T-helper 17 cell (primary cell): Measurements from ENCODE around the gene ZDHHC15. TPM values are rescaled to one million over a fixed set of nuclear protein-coding genes. Genes with fewer than 3 reads are reported as not detected.
"Not testable (repeated sequence)": the region's sequence is repeated elsewhere in the genome, so short reads cannot be mapped to it uniquely, and the experiment has no call there.

Experiments used
- ATAC-seq: fragments of 150-1000 bp; cut with Tn5 transposase; 2 replicates; pipeline ENCODE4 v1.10.0; 2021; ENCODE audit warnings: mild to moderate bottlenecking, moderate library complexity
- DNase-seq, 3 donors: peaks; one replicate each; pipeline versions ENCODE4 v3.0.0 to v3.0.0-alpha.2; 2020 to 2021
- H3K9me3 ChIP-seq: one replicate; pipeline ENCODE4 v1.7.0; 2013; ENCODE audit warnings: low read length, mild to moderate bottlenecking; ENCODE audit not compliant: control insufficient read depth, poor library complexity, severe bottlenecking
- H3K27ac Mint-ChIP-seq: one replicate; pipeline ENCODE4 v1.8.0; 2022; ENCODE audit warnings: mild to moderate bottlenecking, moderate library complexity, mixed read lengths
- H3K27me3 Mint-ChIP-seq: one replicate; pipeline ENCODE4 v1.8.0; 2022; ENCODE audit warnings: mixed read lengths
- H3K36me3 Mint-ChIP-seq: one replicate; pipeline ENCODE4 v1.8.0; 2022; ENCODE audit warnings: low read depth, mixed read lengths
- H3K4me1 Mint-ChIP-seq: one replicate; pipeline ENCODE4 v1.8.0; 2022; ENCODE audit warnings: mild to moderate bottlenecking, mixed read lengths
- H3K4me3 Mint-ChIP-seq: one replicate; pipeline ENCODE4 v1.8.0; 2022; ENCODE audit warnings: mild to moderate bottlenecking, moderate library complexity, mixed read lengths
- total RNA-seq, 4 donors: library from RNA in 2 of 4; stranded (reverse) in 2 of 4; gene quantifications; one replicate each; pipeline ENCODE4 v1.2.3 and lab custom pipeline; 2022 to 2026

The ZDHHC15 gene
- total RNA-seq (under 1 TPM in 1 of 2 donors, not detected in 1; 0.10 TPM), total RNA-seq (lab: John Stamatoyannopoulos, UW) (0.12 to 0.38 reads per million in 2 donors)

GRCh38 chrX:75522565-75523431, at the start of gene ZDHHC15:
ZDHHC15 (minus strand) TSS chrX:75523037; CDS start chrX:75523024, 13 bp downstream.
- peak within 1 kb of the TSS; percentile 81 for H3K27ac Mint-ChIP-seq
- peak; percentile 9 to 22 (median 10) for DNase-seq
- H3K9me3 ChIP-seq: no peaks in the 10 kb centered on the region
- H3K27me3 Mint-ChIP-seq: no peaks in the 10 kb centered on the region
- H3K4me1 Mint-ChIP-seq: peaks cover 21% of the 10 kb centered on the region
- ATAC-seq: peak; percentile 92
- H3K4me3 Mint-ChIP-seq: peak within 1 kb of the TSS; percentile 90
- no peaks in the 10 kb centered on the region for H3K36me3 Mint-ChIP-seq

DNA sequence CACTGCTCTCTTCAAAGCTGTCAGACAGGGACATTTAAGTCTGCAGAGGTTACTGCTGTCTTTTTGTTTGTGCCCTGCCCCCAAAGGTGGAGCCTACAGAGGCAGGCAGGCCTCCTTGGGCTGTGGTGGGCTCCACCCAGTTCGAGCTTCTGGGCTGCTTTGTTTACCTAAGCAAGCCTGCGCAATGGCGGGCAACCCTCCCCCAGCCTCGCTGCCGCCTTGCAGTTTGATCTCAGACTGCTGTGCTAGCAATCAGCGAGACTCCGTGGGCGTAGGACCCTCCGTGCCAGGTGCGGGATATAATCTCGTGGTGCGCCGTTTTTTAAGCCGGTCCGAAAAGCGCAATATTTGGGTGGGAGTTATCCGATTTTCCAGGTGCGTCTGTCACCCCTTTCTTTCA, 37.7 kb upstream of the ZDHHC15 start:
- not testable (repeated sequence) for H3K27ac Mint-ChIP-seq, H3K4me1 Mint-ChIP-seq, H3K36me3 Mint-ChIP-seq, H3K9me3 ChIP-seq, DNase-seq, H3K4me3 Mint-ChIP-seq, H3K27me3 Mint-ChIP-seq, ATAC-seq

DNA sequence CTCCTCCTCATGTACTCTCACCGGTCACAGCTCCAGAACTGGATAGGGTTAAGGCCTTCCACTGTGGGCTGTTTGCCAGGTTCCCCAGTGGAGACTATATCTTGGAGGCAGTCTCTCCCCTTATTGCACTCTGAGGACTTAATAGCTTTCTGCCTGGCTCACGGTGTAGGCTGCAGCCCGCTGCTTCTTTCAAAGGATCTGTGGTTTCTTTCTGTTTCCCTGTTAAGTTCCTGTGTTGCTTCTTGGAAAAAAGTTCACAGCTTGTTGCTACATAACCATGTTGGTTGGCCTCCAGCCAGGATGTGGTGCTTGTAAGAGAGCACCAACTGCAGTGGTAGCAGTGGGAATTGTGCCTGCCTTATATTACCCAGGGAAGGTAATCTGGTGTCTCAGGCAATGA, 24.9 kb upstream of the ZDHHC15 start:
- Mint-ChIP-seq H3K27ac (no peak overlapping the region), H3K27me3 (no peaks in the 10 kb centered on the region), H3K4me3 (no peak overlapping the region), H3K36me3 (no peaks in the 10 kb centered on the region), H3K4me1 (no peaks in the 10 kb centered on the region)
- H3K9me3 ChIP-seq: no peaks in the 10 kb centered on the region
- no peak for DNase-seq
- ATAC-seq: no peak

DNA sequence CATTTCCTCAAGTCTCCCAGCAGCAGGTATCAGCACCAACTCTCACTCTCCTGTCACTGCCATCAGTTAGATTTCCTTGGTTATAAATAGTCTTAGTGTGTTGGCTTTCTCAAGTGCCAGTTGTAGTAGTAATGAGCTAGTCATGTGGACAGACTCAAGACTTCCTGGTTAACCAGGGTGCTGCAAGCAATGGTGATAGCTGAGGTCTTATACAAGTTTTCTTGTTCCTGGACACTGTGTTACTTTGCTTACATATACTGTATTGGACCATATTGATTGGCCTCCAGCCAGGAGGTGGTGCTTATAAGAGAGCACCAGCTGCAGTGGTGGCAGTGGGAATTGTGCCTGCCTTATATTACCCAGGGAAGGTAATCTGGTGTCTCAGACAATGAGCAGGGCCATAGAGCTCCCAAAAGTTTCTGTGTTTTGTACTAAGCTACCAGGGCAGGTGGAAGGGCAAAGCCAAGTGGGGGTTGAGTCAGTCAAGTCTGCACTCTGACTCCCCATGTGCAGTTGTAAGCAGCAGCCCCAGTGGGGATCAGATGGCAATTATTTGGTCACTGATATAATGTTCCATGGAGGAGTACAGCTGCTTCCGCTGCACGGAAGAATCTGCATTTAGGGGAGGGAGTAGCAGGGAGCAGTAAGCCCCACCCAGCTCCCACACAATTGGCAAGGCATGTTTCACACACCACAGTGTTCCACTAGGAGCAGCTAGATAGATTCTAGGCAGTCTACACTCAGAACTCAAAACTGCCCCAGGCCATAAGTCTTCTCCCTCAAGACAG, 24.1 kb upstream of the ZDHHC15 start:
- Mint-ChIP-seq H3K36me3 (no peaks in the 10 kb centered on the region), H3K4me1 (no peaks in the 10 kb centered on the region), H3K27ac (no peak overlapping the region), H3K4me3 (no peak overlapping the region), H3K27me3 (no peaks in the 10 kb centered on the region)
- ATAC-seq: no peak
- DNase-seq: no peak
- no peaks in the 10 kb centered on the region for H3K9me3 ChIP-seq

- ATAC-seq: no peak
- DNase-seq: no peak
- H3K9me3 ChIP-seq: no peaks in the 10 kb centered on the region
- Mint-ChIP-seq H3K36me3 (no peaks in the 10 kb centered on the region), H3K4me1 (no peaks in the 10 kb centered on the region), H3K27ac (no peak overlapping the region), H3K27me3 (no peaks in the 10 kb centered on the region), H3K4me3 (no peak overlapping the region)
These were observed 21.9 kb upstream of the ZDHHC15 start for GRCh38 chrX:75544786-75545185.

GRCh38 chrX:75483933-75484332, 38.9 kb downstream of the ZDHHC15 start:
- Mint-ChIP-seq H3K4me1 (no peaks in the 10 kb centered on the region), H3K4me3 (no peak overlapping the region), H3K27me3 (no peaks in the 10 kb centered on the region), H3K36me3 (no peaks in the 10 kb centered on the region), H3K27ac (no peak overlapping the region)
- DNase-seq: no peak
- no peak for ATAC-seq
- H3K9me3 ChIP-seq: no peaks in the 10 kb centered on the region

DNA sequence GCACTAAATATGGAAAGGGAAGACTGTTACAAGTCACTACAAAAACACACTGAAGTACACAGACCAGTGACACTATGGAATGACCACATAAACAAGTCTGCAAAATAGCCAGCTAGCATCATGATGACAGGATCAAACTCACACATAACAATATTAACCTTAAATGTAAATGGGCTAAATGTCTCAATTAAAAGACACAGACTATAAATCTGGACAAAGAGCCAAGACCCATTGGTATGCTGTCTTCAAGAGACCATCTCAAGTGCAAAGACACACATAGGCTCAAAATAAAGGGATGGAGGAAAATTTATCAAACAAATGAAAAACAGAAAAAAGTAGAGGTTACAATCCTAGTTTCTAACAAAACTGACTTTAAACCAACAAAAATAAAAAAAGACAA, 61.1 kb downstream of the ZDHHC15 start:
- H3K4me3 Mint-ChIP-seq, H3K27ac Mint-ChIP-seq, H3K27me3 Mint-ChIP-seq, H3K9me3 ChIP-seq, DNase-seq, H3K36me3 Mint-ChIP-seq, ATAC-seq, H3K4me1 Mint-ChIP-seq: not testable (repeated sequence)

GRCh38 chrX:75421688-75422230, 101.1 kb downstream of the ZDHHC15 start:
- no peaks in the 10 kb centered on the region for H3K9me3 ChIP-seq
- no peaks in the 10 kb centered on the region for H3K4me1 Mint-ChIP-seq
- no peak overlapping the region for H3K27ac Mint-ChIP-seq
- no peaks in the 10 kb centered on the region for H3K36me3 Mint-ChIP-seq
- DNase-seq: no peak
- H3K27me3 Mint-ChIP-seq: no peaks in the 10 kb centered on the region
- no peak overlapping the region for H3K4me3 Mint-ChIP-seq
- no peak for ATAC-seq

- not testable (repeated sequence) for H3K4me1 Mint-ChIP-seq, ATAC-seq, DNase-seq, H3K27ac Mint-ChIP-seq, H3K36me3 Mint-ChIP-seq, H3K27me3 Mint-ChIP-seq, H3K9me3 ChIP-seq, H3K4me3 Mint-ChIP-seq
These were observed 115.7 kb downstream of the ZDHHC15 start for GRCh38 chrX:75407153-75407552.

- H3K36me3 Mint-ChIP-seq: no peaks in the 10 kb centered on the region
- DNase-seq: no peak
- H3K4me3 Mint-ChIP-seq: no peak overlapping the region
- no peak overlapping the region for H3K27ac Mint-ChIP-seq
- peaks cover 3% of the 10 kb centered on the region for H3K9me3 ChIP-seq
- ATAC-seq: no peak
- no peaks in the 10 kb centered on the region for H3K4me1 Mint-ChIP-seq
- H3K27me3 Mint-ChIP-seq: no peaks in the 10 kb centered on the region
These were observed 132.4 kb downstream of the ZDHHC15 start for GRCh38 chrX:75390470-75390869.

- Mint-ChIP-seq H3K4me1 (no peaks in the 10 kb centered on the region), H3K27me3 (no peaks in the 10 kb centered on the region)
- ATAC-seq: no peak
These were observed 153.1 kb downstream of the ZDHHC15 start for GRCh38 chrX:75369721-75370120.

DNA sequence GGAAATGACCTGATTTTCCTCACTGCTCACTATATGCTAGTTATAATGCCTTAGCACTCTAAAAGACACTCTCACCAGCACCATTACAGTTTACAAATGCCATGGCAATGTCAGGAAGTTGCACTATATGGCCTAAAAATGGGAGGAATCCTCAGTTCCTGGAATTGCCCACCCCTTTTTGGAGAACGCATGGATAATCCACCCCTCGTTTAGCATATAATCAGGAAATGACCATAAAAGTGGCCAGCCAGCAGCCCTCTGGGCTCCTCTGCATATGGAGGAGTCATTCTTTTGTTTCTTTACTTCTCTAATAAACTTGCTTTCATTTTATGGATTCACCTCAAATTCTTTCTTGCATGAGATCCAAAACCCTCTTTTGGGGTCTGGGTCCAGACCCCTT, 156.0 kb downstream of the ZDHHC15 start:
- H3K27me3 Mint-ChIP-seq: no peaks in the 10 kb centered on the region
- no peak for ATAC-seq
- H3K4me3 Mint-ChIP-seq: no peak overlapping the region
- DNase-seq: no peak
- H3K9me3 ChIP-seq: no peaks in the 10 kb centered on the region
- H3K27ac Mint-ChIP-seq: no peak overlapping the region
- H3K36me3 Mint-ChIP-seq: no peaks in the 10 kb centered on the region
- no peaks in the 10 kb centered on the region for H3K4me1 Mint-ChIP-seq

More at GRCh38 chrX:75369721-75370120, 153.1 kb downstream of the ZDHHC15 start:
- Mint-ChIP-seq H3K4me3 (no peak overlapping the region), H3K27ac (no peak overlapping the region), H3K36me3 (no peaks in the 10 kb centered on the region)
- H3K9me3 ChIP-seq: no peaks in the 10 kb centered on the region
- no peak for DNase-seq

DNA sequence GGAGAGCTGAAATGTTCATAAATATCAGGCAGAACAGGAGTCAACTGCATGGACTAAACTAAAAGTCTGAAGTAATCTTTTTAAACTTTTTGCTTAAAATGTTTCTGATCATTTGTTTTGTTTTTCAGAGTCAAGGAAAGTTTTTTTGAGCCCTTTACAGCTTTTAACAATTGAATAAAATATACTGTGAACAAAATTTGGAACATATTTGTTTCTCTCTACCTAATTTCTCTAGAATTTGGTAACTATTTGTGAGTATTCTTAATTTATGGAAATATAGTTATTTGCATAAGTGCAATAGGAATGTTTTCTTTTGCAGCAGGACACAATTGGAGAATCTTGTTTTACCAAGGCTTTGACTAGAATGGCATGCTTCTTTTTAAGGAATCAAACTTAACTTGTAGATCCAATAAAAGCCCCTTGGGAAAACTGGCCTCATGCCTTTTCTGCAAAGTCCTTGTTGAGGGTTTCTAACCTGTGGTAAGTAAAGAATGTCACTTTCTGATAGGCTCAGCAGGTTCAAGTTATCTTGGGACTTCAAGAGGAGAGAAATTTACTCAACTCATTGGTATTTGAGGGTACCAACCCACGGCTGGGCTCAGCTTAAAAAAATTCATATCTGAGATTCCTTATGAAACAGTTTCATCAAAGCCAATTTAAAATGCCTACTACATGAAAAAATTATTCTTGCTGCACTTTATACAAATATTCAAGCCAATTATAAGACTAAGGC, 157.4 kb downstream of the ZDHHC15 start:
- ATAC-seq: no peak
- no peak for DNase-seq

More for the DNA sequence above, 157.4 kb downstream of the ZDHHC15 start:
- H3K9me3 ChIP-seq: no peaks in the 10 kb centered on the region
- Mint-ChIP-seq H3K4me3 (no peak overlapping the region), H3K27me3 (no peaks in the 10 kb centered on the region), H3K36me3 (no peaks in the 10 kb centered on the region), H3K4me1 (no peaks in the 10 kb centered on the region), H3K27ac (no peak overlapping the region)
